PC-9 (cell line): ENCODE data around the gene ACP1. TPM values are rescaled to one million over a fixed set of nuclear protein-coding genes. Genes with fewer than 3 reads are reported as not detected.
"Not testable (repeated sequence)": the region's sequence is repeated elsewhere in the genome, so short reads cannot be mapped to it uniquely, and the experiment has no call there.

Source experiments
- BruUV-seq: library from RNA; stranded (reverse); fragments of 400-500 nt; replicated peaks from 2 replicates; lab custom pipeline; 2021; lab: Mats Ljungman, UMichigan
- CTCF ChIA-PET: fragments of 300-600 bp; sonication (Branson Sonifier 250); formaldehyde crosslinking; loops from one replicate; lab custom pipeline; 2022; ENCODE audit warnings: antibody characterized with exemption; lab: Charles Lee
- POLR2A ChIA-PET: fragments of 300-600 bp; sonication (Branson Sonifier 250); formaldehyde crosslinking; loops from one replicate; lab custom pipeline; 2022; ENCODE audit warnings: antibody characterized with exemption; ENCODE audit not compliant: unreplicated experiment; lab: Charles Lee
- DNase-seq, 2 experiments: peaks; one replicate each; pipeline versions ENCODE4 v3.0.0 to v3.0.0-alpha.2; 2015 to 2022; ENCODE audit warnings: mixed read lengths in 1 of 2
- H2AFZ ChIP-seq: fragments of 200-600 bp; sonication (generic); 2 replicates; pipeline ENCODE4 v1.8.1; 2017; ENCODE audit warnings: antibody characterized with exemption
- H3F3A ChIP-seq: fragments of 200-600 bp; sonication (generic); 2 replicates; pipeline ENCODE4 v1.8.1; 2017; ENCODE audit warnings: antibody characterized with exemption, mild to moderate bottlenecking, low read depth; ENCODE audit not compliant: insufficient read depth
- H3K27ac ChIP-seq: fragments of 200-600 bp; sonication (generic); 2 replicates; pipeline ENCODE4 v1.6.1; 2016; ENCODE audit warnings: mixed run types
- H3K27me3 ChIP-seq: fragments of 200-600 bp; sonication (generic); 2 replicates; pipeline ENCODE4 v1.6.1; 2016; ENCODE audit warnings: low read depth, mixed run types; ENCODE audit not compliant: insufficient read depth
- H3K36me3 ChIP-seq: fragments of 200-600 bp; sonication (generic); 2 replicates; pipeline ENCODE4 v1.6.1; 2016; ENCODE audit warnings: low read depth, mixed run types
- H3K4me1 ChIP-seq: fragments of 200-600 bp; sonication (generic); replicated peaks from 2 replicates; pipeline ENCODE4 v1.6.1; 2016; ENCODE audit warnings: mixed run types; ENCODE audit not compliant: insufficient read depth
- H3K4me2 ChIP-seq: fragments of 200-600 bp; sonication (generic); 2 replicates; pipeline ENCODE4 v1.6.1; 2017; ENCODE audit warnings: mixed run types
- H3K4me3 ChIP-seq: fragments of 200-600 bp; sonication (generic); 2 replicates; pipeline ENCODE4 v1.6.1; 2016; ENCODE audit warnings: mixed run types
- H3K79me2 ChIP-seq: fragments of 200-600 bp; sonication (generic); 2 replicates; pipeline ENCODE4 v1.6.1; 2017; ENCODE audit warnings: low read depth, mixed run types
- H3K9me2 ChIP-seq: fragments of 200-600 bp; sonication (generic); 2 replicates; pipeline ENCODE4 v1.8.1; 2017; ENCODE audit warnings: mild to moderate bottlenecking; ENCODE audit not compliant: insufficient read depth
- H3K9me3 ChIP-seq: fragments of 200-600 bp; sonication (generic); 2 replicates; pipeline ENCODE4 v1.8.1; 2016; ENCODE audit warnings: low read depth; ENCODE audit not compliant: insufficient read depth
- H4K20me1 ChIP-seq: fragments of 200-600 bp; sonication (generic); 2 replicates; pipeline ENCODE4 v1.8.1; 2017; ENCODE audit not compliant: insufficient read depth
- EZH2 ChIP-seq: fragments of 200-600 bp; sonication (generic); IDR thresholded peaks from 2 replicates; pipeline ENCODE4 v1.8.0; 2017; ENCODE audit warnings: antibody characterized with exemption, low read depth
- intact Hi-C: fragments of 100-400 bp; cut with micrococcal nuclease; formaldehyde crosslinking; loops from one replicate; pipeline ENCODE4 v1.10.0; 2022; ENCODE audit not compliant: unreplicated experiment
- total RNA-seq: library from RNA; stranded (reverse); gene quantifications from 2 replicates; pipeline ENCODE4 v1.2.3, GENCODE V29; 2021
- TF ChIP-seq, protein P1 (sequence below): fragments of 200-600 bp; sonication (generic); conservative IDR thresholded peaks from 2 replicates; pipeline ENCODE4 v1.6.1; 2017; ENCODE audit warnings: mixed run types, antibody characterized with exemption, mild to moderate bottlenecking, moderate library complexity

Gene ACP1
- total RNA-seq, 1 experiment from 2014 or later: 115 TPM

GRCh38 chr2:313991-314390 is 49.2 kb downstream of the ACP1 start:
- no TSS peak for BruUV-seq
- intact Hi-C loops: no loop called here
- H3K4me2 ChIP-seq: no peak overlapping the region
- TF ChIP-seq, protein P1, sequence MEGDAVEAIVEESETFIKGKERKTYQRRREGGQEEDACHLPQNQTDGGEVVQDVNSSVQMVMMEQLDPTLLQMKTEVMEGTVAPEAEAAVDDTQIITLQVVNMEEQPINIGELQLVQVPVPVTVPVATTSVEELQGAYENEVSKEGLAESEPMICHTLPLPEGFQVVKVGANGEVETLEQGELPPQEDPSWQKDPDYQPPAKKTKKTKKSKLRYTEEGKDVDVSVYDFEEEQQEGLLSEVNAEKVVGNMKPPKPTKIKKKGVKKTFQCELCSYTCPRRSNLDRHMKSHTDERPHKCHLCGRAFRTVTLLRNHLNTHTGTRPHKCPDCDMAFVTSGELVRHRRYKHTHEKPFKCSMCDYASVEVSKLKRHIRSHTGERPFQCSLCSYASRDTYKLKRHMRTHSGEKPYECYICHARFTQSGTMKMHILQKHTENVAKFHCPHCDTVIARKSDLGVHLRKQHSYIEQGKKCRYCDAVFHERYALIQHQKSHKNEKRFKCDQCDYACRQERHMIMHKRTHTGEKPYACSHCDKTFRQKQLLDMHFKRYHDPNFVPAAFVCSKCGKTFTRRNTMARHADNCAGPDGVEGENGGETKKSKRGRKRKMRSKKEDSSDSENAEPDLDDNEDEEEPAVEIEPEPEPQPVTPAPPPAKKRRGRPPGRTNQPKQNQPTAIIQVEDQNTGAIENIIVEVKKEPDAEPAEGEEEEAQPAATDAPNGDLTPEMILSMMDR: no peak
- TF ChIP-seq EZH2: no peak
- H3K79me2 ChIP-seq: no peaks in the 10 kb centered on the region
- no peaks in the 10 kb centered on the region for H3K9me3 ChIP-seq
- H3K4me3 ChIP-seq: no peak overlapping the region
- no peaks in the 10 kb centered on the region for H3K27me3 ChIP-seq
- CTCF ChIA-PET: no interaction called here
- H3K9me2 ChIP-seq: no peaks in the 10 kb centered on the region
- H3K27ac ChIP-seq: no peak overlapping the region
- DNase-seq: no peak
- H3K36me3 ChIP-seq: no peaks in the 10 kb centered on the region
- no peak overlapping the region for H2AFZ ChIP-seq
- POLR2A ChIA-PET: no interaction called here
- no peaks in the 10 kb centered on the region for H4K20me1 ChIP-seq
- H3F3A ChIP-seq: peaks cover 11% of the 10 kb centered on the region
- peaks cover 11% of the 10 kb centered on the region; the same call in 1 of the 2 replicates for H3K4me1 ChIP-seq

- no peaks in the 10 kb centered on the region for H3K79me2 ChIP-seq
- H3K27me3 ChIP-seq: no peaks in the 10 kb centered on the region
- TF ChIP-seq EZH2: no peak
- no TSS peak for BruUV-seq
- H3K4me1 ChIP-seq: peaks cover 11% of the 10 kb centered on the region; the same call in 1 of the 2 replicates
- intact Hi-C loops: no loop called here
- H2AFZ ChIP-seq: no peak overlapping the region
- ChIA-PET POLR2A (no interaction called here), CTCF (no interaction called here)
- H3K4me2 ChIP-seq: no peak overlapping the region
- no peak overlapping the region for H3K27ac ChIP-seq
- no peaks in the 10 kb centered on the region for H3K9me2 ChIP-seq
- H4K20me1 ChIP-seq: no peaks in the 10 kb centered on the region
- DNase-seq: no peak
- no peaks in the 10 kb centered on the region for H3K9me3 ChIP-seq
- no peak overlapping the region for H3K4me3 ChIP-seq
- H3F3A ChIP-seq: peaks cover 9% of the 10 kb centered on the region
- H3K36me3 ChIP-seq: no peaks in the 10 kb centered on the region
These were observed 50.0 kb downstream of the ACP1 start for GRCh38 chr2:314561-315336.

DNA sequence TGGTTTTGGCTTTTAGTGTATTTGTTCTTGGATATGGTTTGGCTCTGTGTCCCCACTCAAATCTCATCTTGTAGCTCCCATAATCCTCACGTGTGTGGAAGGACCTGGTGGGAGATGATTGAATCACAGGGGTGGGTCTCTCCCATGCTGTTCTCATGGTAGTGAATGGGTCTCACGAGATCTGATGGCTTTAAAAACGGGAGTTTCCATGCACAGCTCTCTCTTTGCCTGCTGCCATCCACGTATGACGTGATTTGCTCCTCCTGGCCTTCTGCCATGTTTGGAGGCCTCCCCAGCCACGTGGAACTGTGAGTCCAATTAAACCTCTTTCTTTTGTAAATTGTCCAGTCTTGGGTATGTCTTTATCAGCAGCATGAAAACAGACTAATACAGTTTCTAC is 51.2 kb downstream of the ACP1 start:
- intact Hi-C loops, H3K36me3 ChIP-seq, POLR2A ChIA-PET, DNase-seq, H3K9me2 ChIP-seq, H3K27ac ChIP-seq, H2AFZ ChIP-seq, CTCF ChIA-PET, H4K20me1 ChIP-seq, H3K9me3 ChIP-seq, H3K27me3 ChIP-seq, H3F3A ChIP-seq, H3K4me3 ChIP-seq, H3K79me2 ChIP-seq, BruUV-seq, H3K4me2 ChIP-seq: not testable (repeated sequence)
- peaks cover 11% of the 10 kb centered on the region; the same call in 1 of the 2 replicates for H3K4me1 ChIP-seq

DNA sequence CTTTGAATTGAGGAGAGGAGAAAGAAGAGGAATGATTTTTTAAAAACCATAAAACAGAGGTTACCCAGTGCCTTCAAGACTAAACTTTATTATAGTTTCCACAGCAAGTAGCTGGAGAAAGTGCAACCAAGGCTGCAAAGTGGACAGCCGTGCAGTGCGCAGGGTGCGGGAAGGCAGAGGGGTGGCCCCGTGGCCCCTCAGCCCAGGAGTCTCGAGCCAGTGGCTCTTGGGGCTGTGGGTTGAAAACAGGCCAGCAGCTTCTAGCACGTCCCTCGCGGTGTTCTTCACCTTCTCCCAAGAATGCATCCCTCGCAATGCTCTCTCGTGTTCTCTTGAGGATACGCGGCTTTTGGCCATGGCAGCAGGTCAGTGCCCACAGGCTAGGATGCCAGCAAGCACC is 51.6 kb downstream of the ACP1 start:
- peaks cover 6% of the 10 kb centered on the region; the same call in 1 of the 2 replicates for H3F3A ChIP-seq
- H3K9me3 ChIP-seq: no peaks in the 10 kb centered on the region
- no peaks in the 10 kb centered on the region for H3K27me3 ChIP-seq
- no peak overlapping the region for H3K4me2 ChIP-seq
- no TSS peak for BruUV-seq
- no peak for DNase-seq
- ChIA-PET POLR2A (no interaction called here), CTCF (no interaction called here)
- no peak overlapping the region for H2AFZ ChIP-seq
- H3K9me2 ChIP-seq: no peaks in the 10 kb centered on the region
- intact Hi-C loops: no loop called here
- H4K20me1 ChIP-seq: no peaks in the 10 kb centered on the region
- no peak overlapping the region for H3K27ac ChIP-seq
- H3K36me3 ChIP-seq: no peaks in the 10 kb centered on the region
- peaks cover 11% of the 10 kb centered on the region; the same call in 1 of the 2 replicates for H3K4me1 ChIP-seq
- TF ChIP-seq, protein P1: no peak
- no peak for TF ChIP-seq EZH2
- no peak overlapping the region for H3K4me3 ChIP-seq
- H3K79me2 ChIP-seq: no peaks in the 10 kb centered on the region
